HG03064 (cell line): Measurements from ENCODE around the gene RAB3GAP2.
A peak's percentile ranks its signal among the peaks of the same experiment; 100 is the strongest.
"Not testable (repeated sequence)": the region's sequence is repeated elsewhere in the genome, so short reads cannot be mapped to it uniquely, and the experiment has no call there.

Source experiments
- ATAC-seq: cut with Tn5 transposase; IDR thresholded peaks from one replicate; pipeline ENCODE4 v1.9.1; 2021; ENCODE audit warnings: low read depth; ENCODE audit not compliant: unreplicated experiment

RAB3GAP2 gene

GRCh38 chr1:220272047-220272840 is at the start of gene RAB3GAP2:
TSS of gene RAB3GAP2 (minus strand) at chr1:220272453. CDS start at chr1:220272337, 116 bp downstream.
- peak; percentile 98 for ATAC-seq

GRCh38 chr1:220321758-220322157 is 49.5 kb upstream of the RAB3GAP2 start:
- ATAC-seq: no peak

- ATAC-seq: no peak
Observed at GRCh38 chr1:220320709-220321108, 48.5 kb upstream of the RAB3GAP2 start.

GRCh38 chr1:220318673-220319072 is 46.4 kb upstream of the RAB3GAP2 start:
- no peak for ATAC-seq

- no peak for ATAC-seq
Observed at GRCh38 chr1:220317161-220317560, 44.9 kb upstream of the RAB3GAP2 start.

- no peak for ATAC-seq
Observed at GRCh38 chr1:220316305-220316704, 44.1 kb upstream of the RAB3GAP2 start.

GRCh38 chr1:220315070-220315839 is 43.0 kb upstream of the RAB3GAP2 start:
- ATAC-seq: no peak

- no peak for ATAC-seq
Observed at GRCh38 chr1:220313576-220313975, 41.3 kb upstream of the RAB3GAP2 start.

GRCh38 chr1:220310147-220310546 is 37.9 kb upstream of the RAB3GAP2 start:
- ATAC-seq: not testable (repeated sequence)

GRCh38 chr1:220307607-220308006 is 35.4 kb upstream of the RAB3GAP2 start:
- no peak for ATAC-seq

GRCh38 chr1:220306339-220306738 is 34.1 kb upstream of the RAB3GAP2 start:
- no peak for ATAC-seq

- ATAC-seq: no peak
Observed at GRCh38 chr1:220303871-220304270, 31.6 kb upstream of the RAB3GAP2 start.

- ATAC-seq: no peak
Observed at GRCh38 chr1:220301630-220302029, 29.4 kb upstream of the RAB3GAP2 start.

GRCh38 chr1:220300442-220301121 is 28.3 kb upstream of the RAB3GAP2 start:
- ATAC-seq: no peak

GRCh38 chr1:220299337-220299736 is 27.1 kb upstream of the RAB3GAP2 start:
- no peak for ATAC-seq

- ATAC-seq: no peak
Observed at GRCh38 chr1:220298470-220299205, 26.4 kb upstream of the RAB3GAP2 start.

GRCh38 chr1:220296981-220297380 is 24.7 kb upstream of the RAB3GAP2 start:
- no peak for ATAC-seq

- ATAC-seq: no peak
Observed at GRCh38 chr1:220294846-220295301, 22.6 kb upstream of the RAB3GAP2 start.

GRCh38 chr1:220291580-220291979 is 19.3 kb upstream of the RAB3GAP2 start:
- ATAC-seq: no peak

- no peak for ATAC-seq
Observed at GRCh38 chr1:220290140-220290761, 18.0 kb upstream of the RAB3GAP2 start.
